Lower leg skin (tissue), 4 donors: Measurements from ENCODE around the gene PIK3R3. TPM values are rescaled to one million over a fixed set of nuclear protein-coding genes. Genes with fewer than 3 reads are reported as not detected.
A peak's percentile ranks its signal among the peaks of the same experiment; 100 is the strongest.

Source experiments
- DNase-seq, 2 donors: peaks; one replicate each; pipeline ENCODE4 v3.0.0-alpha.2; 2019; ENCODE audit warnings: low spot score in 2 of 2
- H3K4me3 ChIP-seq: fragments of 200-600 bp; sonication (generic); 2 replicates; pipeline ENCODE4 v1.5.1; 2017; ENCODE audit warnings: mild to moderate bottlenecking, low read depth; ENCODE audit not compliant: poor library complexity, severe bottlenecking
- CTCF ChIP-seq, 3 donors: fragments of 450-650 bp; IDR thresholded peaks; one replicate each; pipeline ENCODE4 v1.5.1; 2016; ENCODE audit warnings: antibody characterized with exemption in 3 of 3, mild to moderate bottlenecking in 3 of 3, moderate library complexity in 2 of 3
- POLR2A ChIP-seq, 2 donors: fragments of 450-650 bp; IDR thresholded peaks; one replicate each; pipeline ENCODE4 v1.6.1; 2016 to 2017; ENCODE audit warnings: antibody characterized with exemption in 2 of 2, mild to moderate bottlenecking in 1 of 2, moderate library complexity in 1 of 2
- WGBS, 2 donors: methylation state at CpG; one replicate each; pipeline ENCODE4 v1.1.5; 2018; 5-methylcytosine and 5-hydroxymethylcytosine counted together
- intact Hi-C: fragments of 100-400 bp; cut with DNase I; formaldehyde crosslinking; loops from one replicate; pipeline ENCODE4 v1.15.0; 2023; ENCODE audit warnings: low total_unique reads
- total RNA-seq, 4 donors: library from RNA; depleted of rRNA; stranded (reverse); fragments of >200 nt; gene quantifications; one replicate each; pipeline ENCODE4 v1.1.0, GENCODE V29; 2016

The PIK3R3 gene
- total RNA-seq, 4 donors from 2014 or later: 4.4 to 18.4 (median 11.7) TPM

GRCh38 chr1:46043458-46044017 is 88.9 kb downstream of the PIK3R3 start:
- DNase-seq: no peak
- TF ChIP-seq CTCF (IDR thresholded peaks at IDR 0.05) (no peak), POLR2A (IDR thresholded peaks at IDR 0.05) (no peak)
- WGBS, 2 donors: 54 to 74% methylated on average over 11 of the region's 11 CpGs
- intact Hi-C loops: no loop called here
- H3K4me3 ChIP-seq: no peak overlapping the region

- intact Hi-C loops: no loop called here
- DNase-seq: no peak
- TF ChIP-seq CTCF (IDR thresholded peaks at IDR 0.05): no peak
- no peak for TF ChIP-seq POLR2A (IDR thresholded peaks at IDR 0.05)
- no peak overlapping the region for H3K4me3 ChIP-seq
These were observed 90.5 kb downstream of the PIK3R3 start for GRCh38 chr1:46041974-46042373.

- H3K4me3 ChIP-seq: no peak overlapping the region
- no peak for DNase-seq
- TF ChIP-seq POLR2A (IDR thresholded peaks at IDR 0.05) (no peak), CTCF (IDR thresholded peaks at IDR 0.05) (no peak)
- WGBS, 2 donors: 86 to 94% methylated on average over 2 of the region's 2 CpGs
- intact Hi-C loops: no loop called here
These were observed 90.9 kb downstream of the PIK3R3 start for GRCh38 chr1:46041551-46041950.

- no peak for TF ChIP-seq POLR2A (IDR thresholded peaks at IDR 0.05)
- no peak for TF ChIP-seq CTCF (IDR thresholded peaks at IDR 0.05)
- intact Hi-C loops: loop anchor here (5.0 kb wide), 2 partner anchors 143 to 183 kb away; no protein-coding TSS in a partner anchor
- DNase-seq: no peak
These were observed 92.8 kb downstream of the PIK3R3 start for GRCh38 chr1:46039571-46040052.

GRCh38 chr1:46036894-46037839 is 95.3 kb downstream of the PIK3R3 start:
- H3K4me3 ChIP-seq: no peak overlapping the region
- 25 to 27% methylated on average over 11 of the region's 11 CpGs for WGBS, 2 donors
- peak in 1 of 3 donors; percentile 86 for TF ChIP-seq CTCF (IDR thresholded peaks at IDR 0.05)
- no peak for TF ChIP-seq POLR2A (IDR thresholded peaks at IDR 0.05)
- peak; percentile 85 to 97 for DNase-seq
- intact Hi-C loops: loop anchor here (5.0 kb wide), 2 partner anchors 145 to 185 kb away; no protein-coding TSS in a partner anchor

More at GRCh38 chr1:46039571-46040052, 92.8 kb downstream of the PIK3R3 start:
- WGBS, 2 donors: 17 to 27% methylated on average over 4 of the region's 4 CpGs
- H3K4me3 ChIP-seq: no peak overlapping the region
